Sigmoid colon (tissue), 7 donors: Measurements from ENCODE around the gene GRB10. TPM values are rescaled to one million over a fixed set of nuclear protein-coding genes. Genes with fewer than 3 reads are reported as not detected.
A peak's percentile ranks its signal among the peaks of the same experiment; 100 is the strongest.

Experiments used
- DNase-seq: peaks from one replicate; pipeline ENCODE4 v3.0.0-alpha.2; 2019
- H3K27ac ChIP-seq, 4 donors: fragments of 200-600 bp; sonication (generic); one replicate each; pipeline ENCODE4 v1.5.1; 2016 to 2019; ENCODE audit warnings: mild to moderate bottlenecking in 1 of 4
- H3K27me3 ChIP-seq, 3 donors: fragments of 200-600 bp; sonication (generic); one replicate each; pipeline ENCODE4 v1.5.1; 2019; ENCODE audit warnings: mild to moderate bottlenecking in 1 of 3
- H3K36me3 ChIP-seq, 4 donors: fragments of 200-600 bp; sonication (generic); one replicate each; pipeline ENCODE4 v1.5.1; 2016 to 2019
- H3K4me1 ChIP-seq, 4 donors: fragments of 200-600 bp; sonication (generic); one replicate each; pipeline ENCODE4 v1.5.1; 2017 to 2019
- H3K4me3 ChIP-seq, 4 donors: fragments of 200-600 bp; sonication (generic); one replicate each; pipeline ENCODE4 v1.5.1; 2017 to 2019; ENCODE audit warnings: mild to moderate bottlenecking in 2 of 4, moderate library complexity in 1 of 4
- H3K9me3 ChIP-seq, 4 donors: fragments of 200-600 bp in 3 of 4; sonication (generic) in 3 of 4; one replicate each; pipeline versions ENCODE4 v1.5.1 to v1.6.1; 2013 to 2019
- CTCF ChIP-seq, 4 experiments: fragments of 450-650 bp in 3 of 4; fragments of 200-600 bp in 1 of 4; IDR thresholded peaks; one replicate each; pipeline ENCODE4 v1.5.1; 2016 to 2019; ENCODE audit warnings: antibody characterized with exemption in 4 of 4, mild to moderate bottlenecking in 3 of 4, moderate library complexity in 2 of 4
- EP300 ChIP-seq, 4 donors: sonication (generic); formaldehyde crosslinking; IDR thresholded peaks; one replicate each; pipeline ENCODE4 v1.6.1; 2017; ENCODE audit warnings: antibody characterized with exemption in 4 of 4
- POLR2A ChIP-seq, 2 donors: fragments of 450-650 bp; IDR thresholded peaks; one replicate each; pipeline ENCODE4 v1.6.1; 2016; ENCODE audit warnings: antibody characterized with exemption in 2 of 2, mild to moderate bottlenecking in 2 of 2, moderate library complexity in 2 of 2
- POLR2AphosphoS5 ChIP-seq, 4 donors: sonication (generic); formaldehyde crosslinking; IDR thresholded peaks; one replicate each; pipeline ENCODE4 v1.6.1; 2017; ENCODE audit warnings: antibody characterized with exemption in 4 of 4
- WGBS, 2 donors: extraction: QIAGEN DNeasy Blood & Tissue Kit; methylation state at CpG; one replicate each; pipeline ENCODE4 v1.1.7; 2013; 5-methylcytosine and 5-hydroxymethylcytosine counted together
- intact Hi-C: fragments of 100-400 bp; cut with DNase I; formaldehyde crosslinking; loops from one replicate; pipeline ENCODE4 v1.15.1; 2023
- polyA plus RNA-seq, 3 donors: library from polyadenylated mRNA; stranded (reverse); fragments of 200-250 nt; gene quantifications; one replicate each; pipeline ENCODE4 v1.2.3, GENCODE V29; 2013
- total RNA-seq, 4 donors: library from RNA; depleted of rRNA; stranded (reverse); fragments of >200 nt; gene quantifications; one replicate each; pipeline ENCODE4 v1.1.0, GENCODE V29; 2016
- donor health status: healthy with polysubstance abuse.
- donor health status: Bipolar disorder and iron deficiency.
- donor health status: healthy.

Gene GRB10
- total and polyA plus RNA-seq, 7 donors, result 2.1 to 83.6 (median 49.2) TPM

- no peak for DNase-seq
- no peaks in the 10 kb centered on the region for H3K9me3 ChIP-seq
- H3K27me3 ChIP-seq, result no peaks in the 10 kb centered on the region
- intact Hi-C loops, result loop anchor here (5.0 to 10.0 kb wide), 5 partner anchors 134 to 363 kb away; no protein-coding TSS in a partner anchor
- no peaks in the 10 kb centered on the region for H3K36me3 ChIP-seq
- H3K27ac ChIP-seq, result peak overlapping the region in 3 of 4 donors; percentile 86 to 87 (median 86)
- peak overlapping the region; percentile 46 to 78 (median 66) for H3K4me3 ChIP-seq
- peaks cover 0 to 42% (median 28%) of the 10 kb centered on the region in 4 donors for H3K4me1 ChIP-seq
- no peak for TF ChIP-seq POLR2A (IDR thresholded peaks at IDR 0.05)
- no peak for TF ChIP-seq CTCF (IDR thresholded peaks at IDR 0.05)
- TF ChIP-seq EP300 (IDR thresholded peaks at IDR 0.05), result no peak
- no peak for TF ChIP-seq POLR2AphosphoS5 (IDR thresholded peaks at IDR 0.05)
- WGBS, 2 donors, result 63 to 73% methylated on average over 5 of the region's 5 CpGs
Observed at GRCh38 chr7:50791363-50791937, 8.8 kb upstream of the GRB10 start.

- intact Hi-C loops, result loop anchor here (5.0 to 10.0 kb wide), 5 partner anchors 133 to 364 kb away; no protein-coding TSS in a partner anchor
- H3K4me3 ChIP-seq, result peak overlapping the region in 3 of 4 donors; percentile 3 to 78 (median 63)
- DNase-seq, result no peak
- peaks cover 0 to 47% (median 33%) of the 10 kb centered on the region in 4 donors for H3K4me1 ChIP-seq
- no peaks in the 10 kb centered on the region for H3K9me3 ChIP-seq
- no peaks in the 10 kb centered on the region for H3K36me3 ChIP-seq
- TF ChIP-seq CTCF (IDR thresholded peaks at IDR 0.05), result no peak
- no peak for TF ChIP-seq POLR2A (IDR thresholded peaks at IDR 0.05)
- no peak for TF ChIP-seq EP300 (IDR thresholded peaks at IDR 0.05)
- TF ChIP-seq POLR2AphosphoS5 (IDR thresholded peaks at IDR 0.05), result no peak
- H3K27me3 ChIP-seq, result no peaks in the 10 kb centered on the region
- peak overlapping the region in 3 of 4 donors; percentile 86 to 87 (median 86) for H3K27ac ChIP-seq
- 83 to 86% methylated on average over 9 of the region's 9 CpGs for WGBS, 2 donors
Observed at GRCh38 chr7:50790381-50790780, 7.7 kb upstream of the GRB10 start.

- Histone ChIP-seq H3K4me3 (no peak overlapping the region), H3K27me3 (no peaks in the 10 kb centered on the region), H3K27ac (no peak overlapping the region), H3K4me1 (peaks cover 0 to 62% (median 51%) of the 10 kb centered on the region in 4 donors), H3K36me3 (no peaks in the 10 kb centered on the region), H3K9me3 (no peaks in the 10 kb centered on the region)
- intact Hi-C loops, result no loop called here
- WGBS, 2 donors, result 96% methylated on average over 5 of the region's 5 CpGs
- TF ChIP-seq POLR2A (IDR thresholded peaks at IDR 0.05) (no peak), POLR2AphosphoS5 (IDR thresholded peaks at IDR 0.05) (no peak), CTCF (IDR thresholded peaks at IDR 0.05) (no peak), EP300 (IDR thresholded peaks at IDR 0.05) (no peak)
- no peak for DNase-seq
Observed at GRCh38 chr7:50788382-50788781, 5.7 kb upstream of the GRB10 start.

- Histone ChIP-seq H3K9me3 (no peaks in the 10 kb centered on the region), H3K27me3 (no peaks in the 10 kb centered on the region), H3K27ac (no peak overlapping the region), H3K4me3 (no peak overlapping the region), H3K36me3 (no peaks in the 10 kb centered on the region), H3K4me1 (peaks cover 0 to 68% (median 54%) of the 10 kb centered on the region in 4 donors)
- intact Hi-C loops, result no loop called here
- no peak for DNase-seq
- no peak for TF ChIP-seq EP300 (IDR thresholded peaks at IDR 0.05)
- TF ChIP-seq CTCF (IDR thresholded peaks at IDR 0.05), result no peak
- TF ChIP-seq POLR2AphosphoS5 (IDR thresholded peaks at IDR 0.05), result no peak
- TF ChIP-seq POLR2A (IDR thresholded peaks at IDR 0.05), result no peak
- 80 to 92% methylated on average over 4 of the region's 4 CpGs for WGBS, 2 donors
Observed at GRCh38 chr7:50787825-50788224, 5.1 kb upstream of the GRB10 start.
